Activated T-helper 2 cell treated with anti-CD3 and anti-CD28 coated beads, Interferon-gamma antibody, Interleukin-2, Interleukin-4, amounts not matched to agents 10 μg/mL and 5 μg/mL and 100 μg/mL, durations not matched to agents 14 hours and 24 hours and 36 hours (primary cell): ENCODE measurements around the gene EFNA1. TPM values are rescaled to one million over a fixed set of nuclear protein-coding genes. Genes with fewer than 3 reads are reported as not detected.
A peak's percentile ranks its signal among the peaks of the same experiment; 100 is the strongest.

Source experiments
- DNase-seq: peaks from one replicate; pipeline ENCODE4 v3.0.0; 2021; ENCODE audit warnings: low spot score
- H3K27ac Mint-ChIP-seq: one replicate; pipeline ENCODE4 v1.8.0; 2021; ENCODE audit warnings: mixed read lengths
- H3K27me3 Mint-ChIP-seq: one replicate; pipeline ENCODE4 v1.8.0; 2021; ENCODE audit warnings: low read depth, mixed read lengths
- H3K36me3 Mint-ChIP-seq: one replicate; pipeline ENCODE4 v1.8.0; 2021; ENCODE audit warnings: low read depth, mixed read lengths
- H3K4me1 Mint-ChIP-seq: one replicate; pipeline ENCODE4 v1.8.0; 2021; ENCODE audit warnings: low read depth, mixed read lengths
- H3K4me3 Mint-ChIP-seq: one replicate; pipeline ENCODE4 v1.8.0; 2021; ENCODE audit warnings: low read depth, mild to moderate bottlenecking, moderate library complexity, mixed read lengths
- H3K9me3 Mint-ChIP-seq: one replicate; pipeline ENCODE4 v1.8.0; 2021; ENCODE audit warnings: mixed read lengths
- intact Hi-C: fragments of 100-400 bp; cut with micrococcal nuclease; formaldehyde crosslinking; loops from one replicate; pipeline ENCODE4 v1.15.1; 2023
- total RNA-seq: library from RNA; stranded (reverse); gene quantifications from 2 replicates; pipeline ENCODE4 v1.2.3, GENCODE V29; 2022

Gene EFNA1
- total RNA-seq, 1 donor from 2014 or later: 0.39 TPM

DNA sequence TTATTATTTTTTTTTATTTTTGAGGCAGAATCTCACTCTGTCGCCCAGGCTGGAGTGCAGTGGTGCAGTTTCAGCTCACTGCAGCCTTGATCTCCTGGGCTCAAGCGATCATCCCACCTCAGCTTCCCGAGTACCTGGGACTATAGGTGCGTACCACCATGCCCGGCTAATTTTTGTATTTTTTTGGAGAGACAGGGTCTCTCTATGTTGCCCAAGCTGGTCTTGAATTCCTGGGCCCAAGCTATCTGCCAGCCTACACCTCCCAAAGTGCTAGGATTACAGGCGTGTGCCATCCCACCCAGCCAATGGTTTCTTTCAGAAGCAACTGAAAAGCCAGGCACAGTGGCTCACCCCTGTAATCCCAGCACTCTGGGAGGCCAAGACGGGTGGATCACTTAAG, 43.1 kb downstream of the EFNA1 start:
- Mint-ChIP-seq H3K27ac (no peak overlapping the region), H3K27me3 (no peaks in the 10 kb centered on the region), H3K4me3 (no peak overlapping the region), H3K36me3 (peaks cover 29% of the 10 kb centered on the region), H3K9me3 (no peaks in the 10 kb centered on the region), H3K4me1 (peaks cover 39% of the 10 kb centered on the region)
- intact Hi-C loops: no loop called here
- peak; percentile 1 for DNase-seq

DNA sequence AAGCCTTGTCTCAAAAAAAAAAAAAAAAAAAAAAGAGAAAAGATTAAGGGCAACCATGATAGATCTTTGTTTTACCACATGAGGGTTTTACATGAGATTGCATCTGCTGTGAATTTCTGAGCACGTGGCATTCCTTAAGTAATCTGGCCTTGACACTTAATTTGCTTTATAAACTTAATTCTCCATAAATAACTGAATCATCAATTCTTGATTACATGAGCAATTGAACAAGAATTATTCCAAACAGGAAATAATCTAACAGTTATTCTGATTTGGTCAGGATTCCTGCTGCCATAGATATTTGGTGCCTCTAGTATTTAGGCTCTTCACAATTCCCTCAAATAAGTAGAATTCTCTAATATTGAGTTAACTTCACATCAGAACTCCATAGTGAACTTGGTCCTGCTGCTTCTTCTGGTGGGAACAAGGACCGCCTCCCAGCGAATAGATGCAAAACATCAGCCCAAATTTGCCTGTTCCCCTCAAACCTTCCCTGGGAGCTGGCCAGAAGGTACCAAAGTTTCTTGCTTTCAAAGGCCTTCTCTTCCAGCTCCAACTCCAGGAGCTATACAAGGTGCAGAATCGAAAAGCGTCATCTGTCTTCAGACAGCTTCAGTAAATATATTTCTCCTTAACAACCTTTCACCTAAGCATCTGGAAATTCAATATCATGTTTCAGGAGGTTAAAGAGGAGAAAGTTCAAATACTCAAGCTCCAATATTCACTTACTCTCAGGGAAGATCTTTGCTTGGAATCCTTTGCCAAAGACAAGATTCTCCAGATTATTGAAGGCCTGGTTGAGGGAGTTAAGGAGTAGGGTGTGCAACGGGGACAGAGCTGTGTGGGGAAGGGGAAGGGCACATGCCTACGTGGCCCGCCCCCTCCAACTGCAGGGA, 44.4 kb downstream of the EFNA1 start:
- H3K27me3 Mint-ChIP-seq: no peaks in the 10 kb centered on the region
- H3K4me1 Mint-ChIP-seq: peaks cover 48% of the 10 kb centered on the region
- intact Hi-C loops: loop anchor here (2.0 kb wide), 1 partner anchor 37 kb away; the partner anchor contains the start of gene SLC50A1
- H3K9me3 Mint-ChIP-seq: no peaks in the 10 kb centered on the region
- peak overlapping the region; percentile 96 for H3K27ac Mint-ChIP-seq
- H3K4me3 Mint-ChIP-seq: peak overlapping the region; percentile 96
- DNase-seq: no peak
- peaks cover 35% of the 10 kb centered on the region for H3K36me3 Mint-ChIP-seq

DNA sequence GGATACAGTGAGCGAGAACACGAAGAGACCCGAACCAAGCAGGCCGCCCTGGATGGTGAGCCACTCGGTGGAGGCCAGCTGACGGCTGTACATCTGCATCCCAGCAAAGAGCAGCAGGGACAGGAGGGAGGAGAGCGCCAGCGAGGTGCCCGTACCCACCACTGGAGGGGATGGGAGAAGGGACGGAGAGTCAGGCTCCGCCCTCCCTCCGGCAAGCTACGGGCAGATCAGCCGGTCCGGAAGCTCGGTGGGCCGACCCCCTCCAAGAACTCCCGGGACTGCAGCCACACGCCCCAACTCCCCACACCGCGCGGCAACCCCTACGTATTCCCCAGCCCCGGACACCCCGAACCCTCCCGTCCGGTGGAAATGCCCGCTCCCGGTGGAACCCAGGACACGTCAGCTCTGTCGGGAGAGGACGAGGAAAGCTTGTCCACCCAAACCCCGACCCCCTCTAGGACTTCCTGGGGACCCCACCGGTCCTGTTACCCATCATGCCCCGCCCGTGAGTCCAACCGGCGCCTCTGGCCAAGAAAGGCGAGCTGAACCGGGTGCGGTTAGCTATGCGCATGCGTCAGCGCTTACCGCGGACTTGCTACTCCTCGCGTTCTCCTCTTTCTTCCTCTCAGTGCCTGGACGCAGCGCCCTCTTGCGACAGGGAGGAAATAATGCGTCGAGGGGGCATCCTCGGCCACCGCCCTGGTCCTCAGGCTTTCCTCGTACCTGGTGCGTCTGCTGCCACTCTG, 45.2 kb downstream of the EFNA1 start, which contains the start of gene KRTCAP2:
Gene KRTCAP2, minus strand, starts transcription at position 573 of the 746 bp plus-strand sequence. Its CDS starts 80 bp downstream, at position 493.
- H3K27me3 Mint-ChIP-seq: no peaks in the 10 kb centered on the region
- H3K4me3 Mint-ChIP-seq: peak within 1 kb of the TSS; percentile 96
- peak within 1 kb of the TSS; percentile 96 for H3K27ac Mint-ChIP-seq
- H3K9me3 Mint-ChIP-seq: no peaks in the 10 kb centered on the region
- peaks cover 42% of the 10 kb centered on the region for H3K4me1 Mint-ChIP-seq
- peaks cover 41% of the 10 kb centered on the region for H3K36me3 Mint-ChIP-seq
- intact Hi-C loops: loop anchor here (1.0 to 2.0 kb wide), 2 partner anchors 38 to 237 kb away; partner anchors contain the start of genes PMVK and SLC50A1
- peak; percentile 94 for DNase-seq

DNA sequence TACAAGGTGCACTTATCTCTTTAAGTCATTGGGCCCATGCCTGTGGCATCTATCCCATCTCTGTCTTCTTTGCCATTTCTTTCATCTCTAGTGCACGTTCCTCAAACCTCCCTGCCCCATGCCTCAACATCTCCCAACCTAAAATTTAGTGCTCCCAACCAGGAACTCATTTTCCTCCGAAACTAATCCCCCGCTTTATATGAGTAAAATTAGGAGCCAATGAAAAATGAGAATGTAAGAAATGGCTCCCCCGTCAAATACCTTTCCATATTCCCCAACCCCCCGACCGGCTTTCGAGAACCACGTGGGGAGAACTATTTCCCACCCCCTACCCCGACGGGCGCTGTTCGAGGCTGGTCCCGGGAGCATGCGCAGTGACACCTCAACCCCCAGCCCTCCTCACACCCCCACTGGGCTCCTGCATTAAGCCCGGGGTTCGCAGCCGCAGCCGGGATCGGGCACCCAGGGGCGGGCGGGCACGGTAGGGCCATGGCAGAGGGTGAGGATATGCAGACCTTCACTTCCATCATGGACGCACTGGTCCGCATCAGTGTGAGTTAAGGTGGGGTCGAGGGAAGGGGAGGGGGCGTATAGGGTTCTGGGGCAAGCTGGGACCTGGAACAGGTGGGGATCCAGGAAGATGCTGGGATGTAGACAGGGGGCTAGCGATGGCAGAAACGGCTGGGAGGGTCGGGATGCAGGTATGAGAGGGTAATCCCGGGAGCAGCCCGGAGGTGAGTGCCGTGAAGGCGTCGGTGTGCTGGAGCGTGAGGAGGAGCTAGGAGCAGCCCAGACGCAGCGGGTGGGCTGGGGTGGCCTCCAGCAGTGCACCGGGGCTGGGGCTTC, 46.0 kb downstream of the EFNA1 start, which contains the start of gene TRIM46:
Gene TRIM46, plus strand, starts transcription at position 372 of the 846 bp plus-strand sequence. Its CDS starts 118 bp downstream, at position 490.
- H3K4me3 Mint-ChIP-seq: peak within 1 kb of the TSS; percentile 96
- peaks cover 40% of the 10 kb centered on the region for H3K4me1 Mint-ChIP-seq
- DNase-seq: peak; percentile 64
- intact Hi-C loops: loop anchor here (1.0 to 2.0 kb wide), 3 partner anchors 36 to 237 kb away; partner anchors contain the start of genes PMVK and SLC50A1
- H3K36me3 Mint-ChIP-seq: peaks cover 42% of the 10 kb centered on the region
- H3K9me3 Mint-ChIP-seq: no peaks in the 10 kb centered on the region
- H3K27me3 Mint-ChIP-seq: no peaks in the 10 kb centered on the region
- peak within 1 kb of the TSS; percentile 96 for H3K27ac Mint-ChIP-seq

DNA sequence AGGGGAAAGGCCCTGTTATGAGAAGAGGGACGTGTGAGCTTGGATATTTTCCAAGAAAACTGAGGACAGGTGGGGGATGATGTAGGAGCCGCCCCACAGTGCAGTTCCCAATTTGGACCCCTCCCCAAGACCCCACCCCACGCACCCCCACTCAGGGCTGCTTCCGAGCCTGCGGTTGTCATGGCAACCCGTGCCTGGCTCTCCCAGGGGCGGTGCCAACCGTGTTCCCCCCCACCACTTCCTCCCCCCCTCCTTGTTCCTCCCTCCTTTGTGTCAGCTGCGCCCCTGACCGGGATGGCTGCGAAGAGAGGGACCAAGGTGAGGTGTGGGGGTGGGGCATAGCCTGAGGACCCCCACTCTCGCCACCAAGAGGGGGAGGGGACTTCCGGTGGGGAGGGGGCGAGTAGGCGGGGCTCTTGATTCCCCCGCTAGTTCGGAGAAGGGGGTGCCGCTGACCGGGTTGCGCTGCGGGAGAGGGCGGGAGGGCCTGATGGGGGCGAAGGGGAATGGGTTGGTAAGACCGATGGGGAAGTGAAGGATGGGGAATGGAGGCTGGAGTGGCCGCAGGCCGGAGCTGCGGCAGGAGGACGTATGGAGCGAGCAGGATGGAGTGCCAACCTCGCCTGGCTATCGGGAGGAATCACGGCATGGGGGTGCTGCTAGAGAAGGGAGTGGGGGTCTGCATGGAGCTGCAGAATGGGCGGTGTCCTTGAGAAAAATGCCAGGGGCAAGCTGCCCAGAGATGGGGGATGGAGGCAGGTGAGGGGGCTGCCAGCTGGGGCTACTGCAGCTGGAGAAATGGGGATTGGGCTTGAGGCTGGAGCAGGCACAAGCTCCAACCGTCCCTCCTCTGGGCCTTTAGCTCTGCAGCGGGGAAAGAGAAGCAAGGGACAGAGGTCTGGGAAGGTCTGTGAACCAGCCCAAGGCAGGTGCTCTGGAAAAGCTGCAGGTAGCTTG, 46.9 kb downstream of the EFNA1 start:
- Mint-ChIP-seq H3K36me3 (peaks cover 42% of the 10 kb centered on the region), H3K4me1 (peaks cover 40% of the 10 kb centered on the region), H3K27ac (peak overlapping the region; percentile 96), H3K4me3 (peak overlapping the region; percentile 96), H3K27me3 (no peaks in the 10 kb centered on the region), H3K9me3 (no peaks in the 10 kb centered on the region)
- peak; percentile 39 for DNase-seq
- intact Hi-C loops: loop anchor here (1.0 kb wide), 1 partner anchor 35 kb away; no protein-coding TSS in a partner anchor

DNA sequence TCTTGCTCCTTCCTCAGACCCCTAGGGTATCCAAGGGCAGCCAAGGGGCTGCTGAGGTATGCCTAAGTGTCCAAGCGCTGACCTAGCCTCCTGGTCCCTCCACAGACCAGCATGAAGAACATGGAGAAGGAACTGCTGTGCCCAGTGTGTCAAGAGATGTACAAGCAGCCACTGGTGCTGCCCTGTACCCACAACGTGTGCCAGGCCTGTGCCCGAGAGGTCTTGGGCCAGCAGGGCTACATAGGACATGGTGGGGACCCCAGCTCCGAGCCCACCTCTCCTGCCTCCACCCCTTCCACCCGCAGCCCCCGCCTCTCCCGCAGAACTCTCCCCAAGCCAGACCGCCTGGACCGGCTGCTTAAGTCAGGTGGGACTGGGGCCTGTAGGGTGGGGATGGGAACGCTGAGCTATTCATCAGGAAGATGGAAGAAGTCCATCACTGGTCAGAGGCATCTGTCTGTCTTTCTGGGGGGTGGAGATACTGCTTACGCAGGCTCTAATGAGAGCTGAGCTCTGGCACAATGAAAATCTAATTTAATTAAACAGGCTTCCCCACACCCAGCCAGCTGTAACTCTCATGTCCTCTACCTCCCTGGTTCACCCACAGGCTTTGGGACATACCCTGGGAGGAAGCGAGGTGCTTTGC, 47.7 kb downstream of the EFNA1 start:
- peaks cover 39% of the 10 kb centered on the region for H3K4me1 Mint-ChIP-seq
- H3K9me3 Mint-ChIP-seq: no peaks in the 10 kb centered on the region
- intact Hi-C loops: no loop called here
- no peak for DNase-seq
- H3K27ac Mint-ChIP-seq: no peak overlapping the region
- H3K36me3 Mint-ChIP-seq: peaks cover 41% of the 10 kb centered on the region
- no peaks in the 10 kb centered on the region for H3K27me3 Mint-ChIP-seq
- peak overlapping the region; percentile 96 for H3K4me3 Mint-ChIP-seq

DNA sequence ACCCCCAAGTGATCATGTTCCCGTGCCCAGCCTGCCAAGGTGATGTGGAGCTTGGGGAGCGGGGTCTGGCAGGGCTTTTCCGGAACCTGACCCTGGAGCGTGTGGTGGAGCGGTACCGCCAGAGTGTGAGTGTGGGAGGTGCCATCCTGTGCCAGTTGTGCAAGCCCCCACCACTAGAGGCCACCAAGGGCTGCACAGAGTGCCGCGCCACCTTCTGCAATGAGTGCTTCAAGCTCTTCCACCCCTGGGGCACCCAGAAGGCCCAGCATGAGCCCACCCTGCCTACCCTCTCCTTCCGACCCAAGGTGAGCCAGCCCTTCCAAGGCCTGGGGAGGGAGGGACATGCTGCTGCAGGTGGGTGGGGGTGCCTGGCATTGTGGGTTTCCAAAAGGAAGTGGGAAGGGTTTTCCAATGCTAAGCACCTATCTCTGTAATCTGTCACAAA, 48.3 kb downstream of the EFNA1 start:
- Mint-ChIP-seq H3K27ac (no peak overlapping the region), H3K4me3 (peak overlapping the region; percentile 59), H3K27me3 (no peaks in the 10 kb centered on the region), H3K9me3 (no peaks in the 10 kb centered on the region), H3K4me1 (peaks cover 38% of the 10 kb centered on the region), H3K36me3 (peaks cover 39% of the 10 kb centered on the region)
- intact Hi-C loops: loop anchor here (1.0 to 2.0 kb wide), 2 partner anchors 17 to 50 kb away; no protein-coding TSS in a partner anchor
- DNase-seq: no peak

DNA sequence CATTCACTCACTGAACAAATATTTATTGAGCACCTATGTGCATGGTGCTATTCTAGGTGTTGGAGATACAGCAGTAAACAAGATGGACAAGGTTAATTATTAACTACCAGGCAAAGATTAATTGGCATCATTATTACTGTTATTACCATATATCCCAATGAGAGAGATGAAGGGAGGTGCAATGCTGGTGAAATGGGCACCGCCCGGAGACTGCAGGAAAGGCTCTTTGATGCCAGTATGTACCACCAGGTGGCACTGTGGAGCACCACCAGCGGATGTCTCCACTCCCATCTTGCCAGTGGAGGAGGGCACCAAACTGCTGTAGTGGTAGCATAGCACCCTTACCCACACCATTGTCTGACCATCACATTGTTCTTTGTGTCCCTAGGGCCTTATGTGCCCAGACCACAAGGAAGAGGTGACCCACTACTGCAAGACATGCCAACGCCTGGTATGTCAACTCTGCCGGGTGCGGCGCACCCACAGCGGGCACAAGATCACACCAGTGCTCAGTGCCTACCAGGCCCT, 48.9 kb downstream of the EFNA1 start:
- peaks cover 38% of the 10 kb centered on the region for H3K4me1 Mint-ChIP-seq
- H3K27ac Mint-ChIP-seq: peak overlapping the region; percentile 9
- H3K36me3 Mint-ChIP-seq: peaks cover 40% of the 10 kb centered on the region
- no peaks in the 10 kb centered on the region for H3K9me3 Mint-ChIP-seq
- peak; percentile 71 for DNase-seq
- peak overlapping the region; percentile 59 for H3K4me3 Mint-ChIP-seq
- no peaks in the 10 kb centered on the region for H3K27me3 Mint-ChIP-seq
- intact Hi-C loops: loop anchor here (1.0 to 2.0 kb wide), 2 partner anchors 16 to 50 kb away; no protein-coding TSS in a partner anchor

DNA sequence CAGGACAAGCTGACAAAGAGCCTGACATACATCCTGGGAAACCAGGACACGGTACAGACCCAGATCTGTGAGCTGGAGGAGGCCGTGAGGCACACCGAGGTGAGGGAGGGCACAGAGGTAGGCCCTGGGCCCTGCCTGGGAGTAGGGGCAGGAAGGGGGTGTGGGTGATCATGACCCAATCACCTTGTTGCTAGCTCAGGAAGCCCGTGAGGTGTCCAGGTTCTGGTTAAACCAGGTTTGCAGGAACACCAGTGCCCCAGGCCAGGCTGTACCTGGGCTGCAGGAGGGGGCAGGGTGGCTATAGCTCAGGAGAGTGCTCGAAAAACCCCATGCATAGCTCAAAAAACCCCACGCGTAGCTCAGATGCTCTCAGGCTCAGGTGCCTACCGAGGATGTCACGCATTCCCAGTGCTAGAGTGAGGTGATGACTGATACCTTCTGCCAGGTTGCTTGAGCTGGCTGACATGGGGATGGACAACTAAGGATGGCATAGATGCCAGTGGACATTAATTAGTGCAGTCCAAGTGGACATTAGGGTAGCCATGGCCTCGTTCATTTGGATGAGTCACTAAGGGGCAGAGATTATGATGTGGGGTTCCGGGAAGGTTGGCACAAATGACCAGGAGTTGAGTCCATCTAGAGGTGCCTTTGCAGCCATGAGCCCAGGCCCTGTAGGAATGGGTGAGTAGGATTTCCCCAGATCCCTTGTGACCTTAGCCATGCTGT, 49.7 kb downstream of the EFNA1 start:
- peaks cover 37% of the 10 kb centered on the region for H3K36me3 Mint-ChIP-seq
- H3K9me3 Mint-ChIP-seq: no peaks in the 10 kb centered on the region
- intact Hi-C loops: loop anchor here (2.0 kb wide), 1 partner anchor 15 kb away; no protein-coding TSS in a partner anchor
- H3K27me3 Mint-ChIP-seq: no peaks in the 10 kb centered on the region
- no peak for DNase-seq
- H3K27ac Mint-ChIP-seq: no peak overlapping the region
- H3K4me1 Mint-ChIP-seq: peaks cover 32% of the 10 kb centered on the region
- H3K4me3 Mint-ChIP-seq: no peak overlapping the region

DNA sequence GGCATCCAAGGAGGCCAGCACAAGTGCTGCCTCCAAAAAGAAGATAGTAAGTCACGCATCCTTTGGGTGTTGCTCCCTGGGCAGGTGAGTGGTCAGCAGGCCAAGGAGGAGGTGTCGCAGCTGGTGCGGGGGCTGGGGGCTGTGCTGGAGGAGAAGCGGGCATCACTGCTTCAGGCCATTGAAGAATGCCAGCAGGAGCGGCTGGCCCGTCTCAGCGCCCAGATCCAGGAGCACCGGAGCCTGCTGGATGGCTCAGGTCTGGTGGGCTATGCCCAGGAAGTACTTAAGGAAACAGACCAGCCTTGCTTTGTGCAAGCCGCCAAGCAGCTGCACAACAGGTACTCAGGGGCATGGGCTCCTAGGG, 50.2 kb downstream of the EFNA1 start:
- Mint-ChIP-seq H3K9me3 (no peaks in the 10 kb centered on the region), H3K27ac (no peak overlapping the region), H3K4me3 (no peak overlapping the region), H3K36me3 (peaks cover 35% of the 10 kb centered on the region), H3K4me1 (peaks cover 31% of the 10 kb centered on the region), H3K27me3 (no peaks in the 10 kb centered on the region)
- no peak for DNase-seq
- intact Hi-C loops: loop anchor here (2.0 kb wide), 1 partner anchor 15 kb away; no protein-coding TSS in a partner anchor
